H9 (cell line): ENCODE data around the gene BANF1. TPM values are rescaled to one million over a fixed set of nuclear protein-coding genes. Genes with fewer than 3 reads are reported as not detected.

Experiments used
- DNase-seq: peaks from one replicate; pipeline ENCODE4 v3.0.0-alpha.2; 2017
- H2AFZ ChIP-seq: one replicate; pipeline ENCODE4 v1.6.1; 2013; ENCODE audit warnings: mild to moderate bottlenecking, low read length, control low read depth, moderate library complexity
- H2AK5ac ChIP-seq: 2 replicates; pipeline ENCODE4 v1.6.1; 2013; ENCODE audit warnings: low read length, control low read depth, mixed read lengths; ENCODE audit not compliant: insufficient read length
- H2BK120ac ChIP-seq: one replicate; pipeline ENCODE4 v1.6.1; 2013; ENCODE audit warnings: low read depth, mild to moderate bottlenecking, low read length, control low read depth, inconsistent platforms; ENCODE audit not compliant: poor library complexity, severe bottlenecking
- H2BK12ac ChIP-seq: 2 replicates; pipeline ENCODE4 v1.6.1; 2013; ENCODE audit warnings: low read length, control low read depth, mixed read lengths, low read depth; ENCODE audit not compliant: insufficient read length
- H2BK15ac ChIP-seq: 2 replicates; pipeline ENCODE4 v1.6.1; 2013; ENCODE audit warnings: low read depth, low read length, control low read depth
- H2BK20ac ChIP-seq: one replicate; pipeline ENCODE4 v1.6.1; 2013; ENCODE audit warnings: low read depth, mild to moderate bottlenecking, low read length, control low read depth, inconsistent platforms; ENCODE audit not compliant: poor library complexity, severe bottlenecking
- H2BK5ac ChIP-seq: 2 replicates; pipeline ENCODE4 v1.6.1; 2013; ENCODE audit warnings: low read length, control low read depth, mixed read lengths; ENCODE audit not compliant: insufficient read length
- H3K14ac ChIP-seq: 2 replicates; pipeline ENCODE4 v1.6.1; 2013; ENCODE audit warnings: low read length, control low read depth; ENCODE audit not compliant: insufficient read depth
- H3K18ac ChIP-seq: 2 replicates; pipeline ENCODE4 v1.6.1; 2013; ENCODE audit warnings: low read depth, mild to moderate bottlenecking, mixed read lengths, low read length, control low read depth; ENCODE audit not compliant: insufficient read length
- H3K23ac ChIP-seq: 2 replicates; pipeline ENCODE4 v1.6.1; 2013; ENCODE audit warnings: low read length, control low read depth, mixed read lengths, low read depth; ENCODE audit not compliant: insufficient read length
- H3K23me2 ChIP-seq: 2 replicates; pipeline ENCODE4 v1.6.1; 2013; ENCODE audit warnings: low read depth, mild to moderate bottlenecking, mixed read lengths, low read length, control low read depth; ENCODE audit not compliant: insufficient read length, poor library complexity, severe bottlenecking
- H3K27ac ChIP-seq: 2 replicates; pipeline ENCODE4 v1.5.1; 2013; ENCODE audit warnings: low read length, control low read depth, mixed read lengths, low read depth; ENCODE audit not compliant: insufficient read length
- H3K27me3 ChIP-seq: 2 replicates; pipeline ENCODE4 v1.6.1; 2013; ENCODE audit warnings: low read length, control low read depth, inconsistent platforms; ENCODE audit not compliant: insufficient read depth
- H3K4ac ChIP-seq: 2 replicates; pipeline ENCODE4 v1.6.1; 2013; ENCODE audit warnings: low read depth, mild to moderate bottlenecking, control low read depth, inconsistent platforms, low read length, moderate library complexity
- H3K4me1 ChIP-seq: 2 replicates; pipeline ENCODE4 v1.6.1; 2013; ENCODE audit warnings: low read length, control low read depth, inconsistent platforms; ENCODE audit not compliant: insufficient read depth
- H3K4me2 ChIP-seq: 2 replicates; pipeline ENCODE4 v1.6.1; 2013; ENCODE audit warnings: low read length, control low read depth, mixed read lengths; ENCODE audit not compliant: insufficient read length, insufficient read depth
- H3K56ac ChIP-seq: 2 replicates; pipeline ENCODE4 v1.6.1; 2013; ENCODE audit warnings: low read depth, mild to moderate bottlenecking, mixed read lengths, low read length, control low read depth; ENCODE audit not compliant: insufficient read length
- H3K79me1 ChIP-seq: 2 replicates; pipeline ENCODE4 v1.6.1; 2013; ENCODE audit warnings: low read depth, mild to moderate bottlenecking, moderate library complexity, low read length, control low read depth, inconsistent platforms; ENCODE audit not compliant: insufficient read depth, poor library complexity, severe bottlenecking
- H3K79me2 ChIP-seq: 2 replicates; pipeline ENCODE4 v1.6.1; 2013; ENCODE audit warnings: low read length, control low read depth, inconsistent platforms; ENCODE audit not compliant: insufficient read depth
- H3K9ac ChIP-seq: 2 replicates; pipeline ENCODE4 v1.6.1; 2013; ENCODE audit warnings: low read length, control low read depth, mixed read lengths; ENCODE audit not compliant: insufficient read length; ENCODE audit errors: extremely low read depth
- H3K9me3 ChIP-seq: one replicate; pipeline ENCODE4 v1.6.1; 2013; ENCODE audit warnings: low read depth, low read length, inconsistent platforms; ENCODE audit not compliant: control insufficient read depth
- H3T11ph ChIP-seq: one replicate; pipeline ENCODE4 v1.6.1; 2013; ENCODE audit warnings: mild to moderate bottlenecking, low read length, control low read depth, inconsistent platforms
- H4K20me1 ChIP-seq: one replicate; pipeline ENCODE4 v1.6.1; 2013; ENCODE audit not compliant: control insufficient read depth, insufficient read length, insufficient read depth
- H4K5ac ChIP-seq: 2 replicates; pipeline ENCODE4 v1.6.1; 2013; ENCODE audit warnings: low read depth, mild to moderate bottlenecking, mixed read lengths, low read length, control low read depth; ENCODE audit not compliant: insufficient read length
- H4K8ac ChIP-seq: replicated peaks from 2 replicates; pipeline ENCODE4 v1.6.1; 2013; ENCODE audit warnings: low read length, control low read depth, mixed read lengths, low read depth; ENCODE audit not compliant: insufficient read length
- H4K91ac ChIP-seq: 2 replicates; pipeline ENCODE4 v1.6.1; 2013; ENCODE audit warnings: low read depth, mild to moderate bottlenecking, moderate library complexity, mixed read lengths, low read length, control low read depth; ENCODE audit not compliant: insufficient read length
- H3K27ac Mint-ChIP-seq, 3 experiments: 2 replicates in 2 of 3; 3 replicates in 1 of 3; pipeline ENCODE4 v1.8.0; 2020 to 2021; ENCODE audit warnings: mixed read lengths in 3 of 3, mild to moderate bottlenecking in 1 of 3, moderate library complexity in 1 of 3
- H3K27me3 Mint-ChIP-seq: 2 replicates; pipeline ENCODE4 v1.8.0; 2021; ENCODE audit warnings: low read depth, mild to moderate bottlenecking, moderate library complexity, mixed read lengths
- H3K36me3 Mint-ChIP-seq, 3 experiments: 2 replicates in 2 of 3; 3 replicates in 1 of 3; pipeline ENCODE4 v1.8.0; 2020 to 2021; ENCODE audit warnings: low read depth in 3 of 3, mixed read lengths in 3 of 3; ENCODE audit not compliant: insufficient read depth in 1 of 3
- H3K4me1 Mint-ChIP-seq, 2 experiments: 2 replicates each; pipeline ENCODE4 v1.8.0; 2020; ENCODE audit warnings: mixed read lengths in 2 of 2
- H3K4me3 Mint-ChIP-seq, 2 experiments: 2 replicates in 1 of 2; 3 replicates in 1 of 2; pipeline ENCODE4 v1.8.0; 2020 to 2021; ENCODE audit warnings: mild to moderate bottlenecking in 2 of 2, mixed read lengths in 2 of 2, moderate library complexity in 1 of 2
- H3K9me3 Mint-ChIP-seq, 2 experiments: 2 replicates in 1 of 2; 3 replicates in 1 of 2; pipeline ENCODE4 v1.8.0; 2020; ENCODE audit warnings: mild to moderate bottlenecking in 2 of 2, mixed read lengths in 2 of 2, moderate library complexity in 1 of 2
- WGBS: extraction: QIAGEN DNeasy Blood & Tissue Kit; methylation state at CpG from one replicate; pipeline ENCODE4 v1.1.7; 2013; ENCODE audit warnings: missing lambda C conversion rate, low lambda C conversion rate, mixed read lengths; ENCODE audit not compliant: insufficient read length; ENCODE audit errors: extremely low coverage; 5-methylcytosine and 5-hydroxymethylcytosine counted together
- total RNA-seq: library from RNA; stranded (reverse); gene quantifications from 2 replicates; pipeline ENCODE4 v1.2.1, GENCODE V29; 2021
- TF ChIP-seq, protein P1 (sequence below): fragments of 200-600 bp; sonication (generic); conservative IDR thresholded peaks from 3 replicates; pipeline ENCODE4 v1.8.0; 2021; ENCODE audit warnings: antibody characterized with exemption, mild to moderate bottlenecking

The BANF1 gene
- total RNA-seq, 1 experiment from 2014 or later = 346 TPM

DNA sequence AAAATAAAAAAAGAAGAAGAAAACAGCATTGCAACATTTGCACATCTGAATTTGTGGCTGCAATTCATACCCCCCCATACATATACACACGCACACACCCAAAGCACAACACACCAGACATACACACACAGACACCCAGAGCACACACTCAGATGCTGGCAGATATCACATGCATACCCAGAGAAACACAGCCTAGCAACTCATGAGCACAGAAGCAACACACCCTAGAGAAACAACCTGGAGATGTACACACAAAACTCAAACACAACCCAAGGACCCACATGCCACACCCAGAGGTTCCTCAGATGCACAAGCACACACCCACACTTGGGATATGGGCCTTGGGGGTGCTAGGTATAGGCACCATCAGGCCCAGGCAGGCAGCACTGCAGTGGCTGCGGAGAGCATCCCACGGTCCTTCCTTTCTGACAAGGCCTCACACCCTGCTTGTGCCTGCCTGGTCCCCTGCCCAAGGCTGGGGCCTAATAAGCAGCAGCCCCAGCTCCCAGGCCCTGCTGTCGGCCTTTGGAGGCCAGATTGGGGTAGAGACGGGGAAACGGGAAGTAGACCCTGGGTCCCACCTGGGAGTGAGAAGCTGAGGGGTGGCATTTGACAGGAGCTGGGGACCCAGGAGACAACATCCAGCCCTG lies 12.6 kb downstream of the BANF1 start:
- Histone ChIP-seq H2BK120ac (no peak overlapping the region), H2BK5ac (no peak overlapping the region), H3K18ac (no peak overlapping the region), H3K9ac (no peak overlapping the region), H3K4me1 (no peaks in the 10 kb centered on the region), H2AFZ (no peak overlapping the region), H3T11ph (no peak overlapping the region), H4K91ac (no peak overlapping the region), H3K27me3 (peaks cover 4% of the 10 kb centered on the region; the same call in 1 of the 2 replicates), H3K79me2 (no peaks in the 10 kb centered on the region), H3K23me2 (peaks cover 8% of the 10 kb centered on the region), H2BK20ac (no peak overlapping the region), H2BK15ac (no peak overlapping the region), H3K23ac (no peak overlapping the region), H2AK5ac (no peak overlapping the region), H3K56ac (no peak overlapping the region), H4K20me1 (no peaks in the 10 kb centered on the region), H3K79me1 (no peaks in the 10 kb centered on the region), H2BK12ac (no peak overlapping the region), H3K4ac (no peak overlapping the region), H3K27ac (no peak overlapping the region), H3K4me2 (no peak overlapping the region), H3K9me3 (no peaks in the 10 kb centered on the region), H3K14ac (no peak overlapping the region; the same call in 1 of the 2 replicates), H4K8ac (no peak overlapping the region), H4K5ac (no peak overlapping the region)
- H3K9me3 Mint-ChIP-seq = no peaks in the 10 kb centered on the region
- no CpG with 5 or more reads among the region's 6 CpGs for WGBS
- no peak overlapping the region; a peak in 1 of 7 replicates for H3K27ac Mint-ChIP-seq
- H3K4me3 Mint-ChIP-seq = peak overlapping the region in 1 of 2 experiments; percentile 13; a peak in 1 of 5 replicates
- TF ChIP-seq, protein P1, sequence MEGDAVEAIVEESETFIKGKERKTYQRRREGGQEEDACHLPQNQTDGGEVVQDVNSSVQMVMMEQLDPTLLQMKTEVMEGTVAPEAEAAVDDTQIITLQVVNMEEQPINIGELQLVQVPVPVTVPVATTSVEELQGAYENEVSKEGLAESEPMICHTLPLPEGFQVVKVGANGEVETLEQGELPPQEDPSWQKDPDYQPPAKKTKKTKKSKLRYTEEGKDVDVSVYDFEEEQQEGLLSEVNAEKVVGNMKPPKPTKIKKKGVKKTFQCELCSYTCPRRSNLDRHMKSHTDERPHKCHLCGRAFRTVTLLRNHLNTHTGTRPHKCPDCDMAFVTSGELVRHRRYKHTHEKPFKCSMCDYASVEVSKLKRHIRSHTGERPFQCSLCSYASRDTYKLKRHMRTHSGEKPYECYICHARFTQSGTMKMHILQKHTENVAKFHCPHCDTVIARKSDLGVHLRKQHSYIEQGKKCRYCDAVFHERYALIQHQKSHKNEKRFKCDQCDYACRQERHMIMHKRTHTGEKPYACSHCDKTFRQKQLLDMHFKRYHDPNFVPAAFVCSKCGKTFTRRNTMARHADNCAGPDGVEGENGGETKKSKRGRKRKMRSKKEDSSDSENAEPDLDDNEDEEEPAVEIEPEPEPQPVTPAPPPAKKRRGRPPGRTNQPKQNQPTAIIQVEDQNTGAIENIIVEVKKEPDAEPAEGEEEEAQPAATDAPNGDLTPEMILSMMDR = no peak
- peaks cover 0 to 5% of the 10 kb centered on the region in 2 experiments; a peak in 3 of 4 replicates for H3K4me1 Mint-ChIP-seq
- H3K36me3 Mint-ChIP-seq = no peaks in the 10 kb centered on the region
- DNase-seq = no peak
- no peaks in the 10 kb centered on the region; the same call in 1 of the 2 replicates for H3K27me3 Mint-ChIP-seq
